Measurements from ENCODE around the gene NENF.

Gene NENF

DNA sequence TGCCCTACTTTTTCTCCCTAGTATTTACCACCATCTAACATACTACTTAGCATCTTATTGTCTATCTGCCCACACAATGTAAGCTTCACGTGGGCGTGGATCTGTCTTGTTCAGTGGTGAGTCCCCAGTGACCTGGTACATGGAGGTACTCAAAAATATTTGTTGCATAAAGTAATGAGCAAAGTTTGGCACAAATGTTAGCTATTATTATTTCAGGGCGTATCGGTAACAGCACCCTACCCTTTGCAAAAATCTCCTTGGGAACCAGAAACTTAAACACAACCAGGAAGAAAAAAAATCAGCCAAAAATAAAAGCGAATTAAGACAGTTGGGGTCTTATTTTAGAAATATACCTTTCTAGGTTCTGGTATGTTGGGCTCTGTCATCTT lies 454 bp upstream of the NENF start:
- no peak for DNase-seq

DNA sequence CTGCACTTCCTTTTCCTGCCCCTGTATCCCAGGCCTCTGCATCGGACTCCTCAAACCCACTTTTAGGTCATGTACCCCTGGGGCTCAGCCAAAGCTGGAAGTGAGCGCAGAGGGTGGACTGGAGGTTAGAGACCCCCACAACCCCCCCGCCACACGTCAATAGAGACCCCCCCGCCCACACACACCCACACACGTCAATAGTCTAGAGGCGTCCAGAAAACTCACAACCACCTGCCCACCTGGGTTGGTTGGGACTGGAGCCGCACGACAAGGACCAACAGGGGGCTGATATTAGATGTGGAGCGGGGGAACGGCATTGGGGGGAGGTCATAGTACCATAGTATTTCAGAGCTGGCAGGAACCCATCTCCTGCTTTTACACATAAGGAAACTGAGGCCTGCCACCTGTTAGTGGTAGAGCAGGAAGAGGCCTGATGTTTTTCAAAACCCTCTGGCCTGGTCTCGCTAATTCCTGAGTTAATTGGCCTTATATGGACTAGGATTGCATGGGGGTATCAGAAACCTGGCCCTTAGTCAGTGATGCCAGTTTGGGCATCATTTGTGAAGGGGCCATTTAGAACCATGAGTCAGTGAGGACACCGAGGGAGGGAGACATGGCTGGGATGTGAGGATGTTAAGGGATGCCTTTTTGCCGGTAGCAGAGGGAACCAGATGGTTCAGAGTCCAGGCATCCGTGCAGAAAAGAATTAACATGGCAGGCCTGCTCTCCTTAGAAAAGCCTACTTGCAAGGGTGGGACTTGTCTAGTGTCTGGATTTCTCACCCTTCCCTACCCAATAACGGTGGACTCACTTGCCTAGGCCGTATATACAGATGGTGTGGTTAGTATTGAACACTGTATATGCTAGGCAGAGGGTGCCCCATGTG lies 1.1 kb downstream of the NENF start:
- peak; percentile 17 for DNase-seq

DNA sequence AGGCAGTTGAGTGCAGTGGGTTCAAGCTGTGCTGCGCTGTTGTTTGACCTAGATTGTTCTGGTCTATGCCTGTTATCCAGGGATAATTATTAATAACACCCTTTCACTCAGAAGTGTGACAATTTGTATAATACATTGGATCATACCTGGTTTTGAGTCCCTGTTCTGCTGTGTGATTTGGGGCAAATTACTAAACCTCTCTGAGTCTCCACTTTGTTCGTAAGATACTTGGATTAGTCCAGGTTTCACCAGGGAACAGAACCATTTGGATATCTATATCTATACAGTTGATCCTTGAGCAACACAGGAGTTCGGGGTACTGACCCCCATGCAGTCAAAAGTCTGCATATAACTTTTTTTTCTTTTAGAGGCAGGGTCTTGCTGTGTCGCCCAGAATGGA lies 2.3 kb downstream of the NENF start:
- DNase-seq: no peak

DNA sequence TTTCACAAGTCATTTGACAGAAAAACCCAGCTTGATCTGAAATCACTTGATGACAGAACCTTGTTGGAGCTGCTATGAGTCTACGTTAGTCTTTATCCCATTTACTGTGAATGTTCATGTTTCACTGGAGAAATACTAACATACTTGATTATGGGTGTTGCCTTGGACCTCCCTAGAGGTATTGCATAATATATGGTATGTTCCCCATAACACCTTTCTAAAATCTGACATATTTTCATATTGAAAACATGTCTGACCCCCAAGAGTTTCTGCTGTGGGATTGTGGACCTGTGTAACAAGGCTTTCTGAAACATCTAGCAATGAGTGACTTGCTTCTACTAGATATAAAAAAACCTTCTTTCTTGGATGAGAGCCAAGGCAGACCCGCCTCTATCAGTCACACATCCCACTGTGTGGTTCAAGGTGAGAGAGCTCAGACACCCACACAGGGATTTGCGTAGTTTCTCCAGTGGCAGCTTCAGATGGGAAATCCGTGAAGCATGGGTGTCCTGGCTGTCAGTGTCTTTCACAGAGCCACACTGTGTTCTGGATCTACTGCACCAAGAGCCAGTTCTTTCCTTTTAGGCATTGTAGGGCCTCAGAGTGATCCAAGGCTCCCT lies 4.6 kb downstream of the NENF start:
- DNase-seq: no peak

DNA sequence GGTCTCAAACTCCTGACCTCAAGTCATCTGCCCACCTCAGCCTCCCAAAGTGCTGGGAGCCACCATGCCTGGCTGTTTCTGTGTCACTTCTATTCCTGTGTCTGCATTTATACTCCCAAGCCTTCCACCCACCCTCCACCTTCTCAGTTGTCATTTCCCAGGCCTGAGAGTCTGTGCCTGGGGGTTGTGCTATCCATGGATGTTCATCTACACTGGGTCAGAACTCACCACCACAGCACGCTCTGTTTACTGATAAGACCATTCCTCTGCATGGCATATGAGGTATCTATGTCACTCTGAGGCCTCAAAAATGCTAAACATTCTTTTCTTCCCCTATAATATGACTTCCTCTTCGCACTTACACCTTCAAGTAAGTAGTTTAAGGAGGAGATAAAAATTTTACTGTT lies 6.1 kb downstream of the NENF start:
- DNase-seq: no peak

DNA sequence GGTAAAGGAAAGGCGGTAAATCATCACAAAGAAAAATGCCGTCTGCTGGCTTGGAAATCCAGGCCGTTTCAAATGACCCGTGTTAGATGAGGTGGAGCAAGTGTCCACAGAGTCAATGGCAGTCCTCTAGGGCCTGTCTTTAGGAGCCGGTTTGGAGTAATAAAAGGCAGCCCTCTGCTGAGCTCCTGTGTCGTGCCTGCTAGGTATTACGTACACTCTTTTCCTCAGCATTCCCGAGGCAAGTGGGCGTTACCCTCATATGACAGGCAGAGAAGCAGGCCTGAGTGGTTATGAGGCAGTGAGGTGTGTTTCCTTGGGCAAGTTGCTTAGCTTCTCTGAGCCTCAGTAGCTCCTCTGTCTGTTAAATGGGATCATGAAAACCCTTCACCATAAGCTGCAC lies 7.7 kb downstream of the NENF start:
- DNase-seq: no peak

DNA sequence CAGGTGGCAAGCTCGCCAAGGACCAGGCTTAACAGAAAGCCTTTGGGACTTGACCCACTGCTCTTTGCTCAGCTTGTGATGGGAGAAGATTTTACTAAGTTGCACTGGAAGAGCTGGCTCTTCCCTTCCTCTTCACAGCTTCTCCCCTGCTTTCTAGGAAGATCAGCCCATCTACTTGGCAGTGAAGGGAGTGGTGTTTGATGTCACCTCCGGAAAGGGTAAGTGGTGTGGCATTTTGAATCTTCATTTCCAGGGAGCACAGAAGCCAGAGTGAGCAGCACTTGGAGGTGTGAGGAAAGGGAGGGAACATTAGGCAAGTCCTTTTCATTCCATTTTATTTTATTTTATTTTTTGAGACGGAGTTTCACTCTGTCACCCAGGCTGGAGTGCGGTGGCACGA lies 9.7 kb downstream of the NENF start:
- no peak for DNase-seq

DNA sequence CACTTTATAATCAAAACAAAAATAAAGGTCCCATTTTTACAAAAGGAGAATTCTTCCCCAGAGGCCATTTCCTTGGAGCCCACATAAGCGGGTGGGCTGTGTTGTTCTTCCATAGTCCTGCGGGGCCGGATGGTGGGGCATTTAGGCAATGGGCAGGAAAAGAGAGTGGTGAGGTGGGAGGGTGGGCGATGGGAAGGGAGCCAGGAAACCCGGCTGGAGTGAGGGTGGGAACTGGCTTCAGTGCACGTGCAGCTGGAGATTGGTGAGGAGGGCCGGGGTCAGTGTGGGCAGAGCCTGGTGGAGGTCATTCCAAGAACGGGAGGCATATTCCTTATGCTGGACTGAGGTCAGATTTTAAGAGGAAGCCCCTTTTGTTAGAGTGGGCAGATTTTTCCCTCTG lies 13.6 kb downstream of the NENF start:
- DNase-seq: no peak

DNA sequence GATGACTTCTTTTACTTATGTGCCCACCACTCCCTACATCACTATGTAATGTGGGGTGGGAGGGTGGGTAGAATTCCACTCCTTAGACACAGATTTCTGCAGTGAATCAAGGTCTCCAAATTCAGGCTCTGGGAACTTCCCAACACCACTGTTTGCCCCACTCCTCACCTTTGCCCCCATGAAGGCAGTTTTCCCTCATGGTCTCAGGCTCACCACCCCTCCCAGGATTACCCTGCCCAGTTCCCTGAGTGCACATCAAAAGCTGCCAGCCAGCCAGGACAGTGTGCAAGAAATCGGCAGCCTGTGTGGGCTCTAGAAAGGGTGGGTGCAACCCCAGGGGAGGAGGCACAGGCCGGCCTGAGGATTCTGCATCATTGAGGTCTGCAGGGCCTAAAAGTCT lies 14.8 kb downstream of the NENF start:
- no peak for DNase-seq

DNA sequence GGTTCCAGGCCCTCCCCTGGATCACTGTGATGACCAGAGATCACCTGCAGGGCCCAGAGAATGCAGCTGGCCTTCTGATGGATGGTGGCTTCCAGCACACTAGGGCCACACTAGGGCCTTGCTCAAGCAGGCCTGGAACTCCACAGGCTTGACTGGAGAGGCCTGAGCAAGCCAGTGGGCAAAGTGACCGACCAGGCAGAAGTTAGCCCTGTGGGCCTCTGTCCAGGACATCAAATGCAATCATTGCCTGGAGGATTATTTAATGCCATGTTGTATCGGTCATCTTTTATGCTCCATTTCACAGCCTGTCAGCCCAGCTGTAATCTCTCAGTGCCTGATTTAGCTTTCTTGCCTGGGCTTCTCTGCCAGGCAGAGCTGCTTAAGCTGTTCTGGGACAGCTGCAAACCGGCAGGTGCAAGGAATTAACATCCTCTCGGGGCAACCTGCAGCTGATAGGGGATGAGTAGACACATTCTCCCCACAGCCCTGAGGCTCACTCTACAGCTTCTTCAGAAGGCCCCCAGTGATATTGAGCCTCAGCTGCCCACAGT lies 17.7 kb downstream of the NENF start:
- DNase-seq: no peak

DNA sequence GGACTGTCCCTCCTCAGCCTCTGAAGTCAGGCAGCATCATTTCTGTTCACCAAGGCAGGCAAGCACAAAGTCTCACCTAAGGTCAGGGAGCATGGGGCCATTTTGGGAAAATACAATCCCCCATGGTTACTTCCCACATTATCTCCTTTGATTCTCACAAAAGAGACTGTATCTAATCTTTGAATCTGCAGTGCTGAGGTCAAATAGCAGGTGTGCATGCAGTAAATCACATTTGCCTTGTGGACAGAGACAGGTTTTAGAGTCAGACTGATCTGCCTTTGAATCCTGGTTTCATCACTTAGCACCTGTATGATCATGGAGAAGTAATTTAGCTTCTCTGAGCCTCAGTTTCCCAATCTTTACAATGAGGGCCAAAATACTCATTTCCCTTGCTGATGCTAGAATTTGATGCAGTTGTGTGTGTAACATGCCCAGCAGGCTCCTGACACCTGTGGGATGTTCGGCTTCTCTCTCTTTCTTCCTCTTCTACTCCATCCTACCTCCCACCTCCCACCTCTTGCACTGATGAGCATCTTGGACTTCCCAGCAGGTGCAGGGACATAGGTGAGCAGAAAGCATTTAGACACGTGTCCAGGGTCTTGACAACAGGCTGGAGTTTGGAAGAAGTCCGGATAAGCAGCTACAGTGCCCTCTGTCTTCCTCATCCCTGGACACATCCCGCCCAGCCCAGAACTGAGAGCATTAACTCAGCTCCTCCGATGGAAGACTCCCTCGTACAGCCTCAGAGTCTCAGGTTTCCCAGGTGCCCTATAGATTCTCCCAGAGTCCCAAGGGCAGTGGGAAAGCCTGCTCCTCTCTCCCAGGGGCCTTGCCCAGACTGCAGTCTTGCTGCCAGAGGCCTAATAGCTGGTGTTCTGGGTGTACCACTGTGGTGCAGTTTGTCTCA lies 18.9 kb downstream of the NENF start:
- DNase-seq: no peak

DNA sequence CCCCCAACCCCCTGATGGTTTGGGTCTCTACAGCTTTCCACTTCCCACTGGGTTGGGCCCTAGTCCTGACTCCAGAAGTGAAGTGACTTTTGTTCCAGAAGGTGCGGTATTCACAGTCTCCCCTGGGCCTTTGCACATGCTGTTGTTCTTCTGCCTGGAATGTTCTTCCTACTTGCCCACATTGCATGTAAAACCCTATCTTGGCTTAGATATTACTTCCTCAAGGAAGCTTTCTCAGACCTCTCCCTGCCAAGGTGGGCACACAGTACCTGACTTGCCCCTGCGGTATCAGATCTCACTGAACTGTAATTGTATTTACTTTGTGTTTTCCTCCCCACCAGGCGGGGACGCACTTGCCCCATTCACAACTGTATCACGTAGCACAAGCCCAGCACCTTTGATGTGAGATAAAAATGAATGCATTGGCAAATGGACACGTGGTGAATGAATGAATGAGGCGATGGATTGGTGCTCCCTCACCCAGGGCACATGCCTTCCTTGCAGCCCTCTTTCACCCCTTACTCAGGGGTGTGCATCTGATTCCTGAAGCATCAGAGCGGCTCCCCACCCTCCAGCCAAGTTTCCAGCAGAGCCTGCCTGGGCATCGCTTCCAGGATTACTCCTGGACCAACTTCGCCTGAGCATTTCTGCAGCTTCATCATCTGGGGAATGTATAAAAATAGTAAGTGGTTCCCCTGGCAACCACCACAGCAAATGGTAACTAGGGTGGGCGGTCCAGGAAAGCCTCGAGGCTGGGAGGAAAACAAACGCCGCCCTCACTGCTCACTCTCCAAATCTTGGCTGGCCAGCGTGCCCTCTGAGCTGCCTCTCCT lies 19.8 kb downstream of the NENF start:
- DNase-seq: no peak

DNA sequence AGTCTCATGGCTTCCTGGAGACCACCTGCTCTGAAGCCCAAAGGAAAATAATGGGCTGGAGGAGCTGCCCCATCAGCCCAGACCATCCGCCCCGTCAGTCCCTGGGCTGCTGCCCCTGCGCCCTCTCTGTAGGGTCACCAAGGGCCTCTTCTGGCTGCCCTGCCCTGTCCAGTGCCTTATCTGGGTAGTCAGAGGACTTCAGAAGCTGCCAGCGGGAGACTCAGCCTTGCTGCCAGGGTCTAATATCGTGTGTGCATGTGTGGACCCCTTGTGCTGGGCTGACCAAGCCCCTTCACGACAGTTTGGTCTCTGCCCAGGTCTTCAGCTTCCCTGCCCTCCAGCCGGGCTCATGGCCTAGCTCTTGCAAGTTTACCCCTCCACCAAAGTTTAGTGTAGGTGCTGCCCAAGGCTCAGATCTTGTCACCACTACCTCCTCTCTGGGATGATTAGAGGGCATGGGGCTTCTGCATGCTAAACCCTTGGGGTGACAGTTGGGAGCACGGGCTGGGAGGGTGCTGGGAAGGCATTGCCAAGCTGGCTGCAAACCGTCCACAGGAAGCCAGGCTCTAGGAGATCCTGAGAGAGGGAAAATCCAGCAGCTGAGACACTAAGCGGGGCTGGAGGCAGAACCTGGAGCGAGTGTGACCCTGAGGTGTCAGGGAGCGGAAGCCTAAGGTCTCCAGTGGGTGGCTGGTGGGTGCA lies 20.6 kb downstream of the NENF start:
- DNase-seq: no peak

DNA sequence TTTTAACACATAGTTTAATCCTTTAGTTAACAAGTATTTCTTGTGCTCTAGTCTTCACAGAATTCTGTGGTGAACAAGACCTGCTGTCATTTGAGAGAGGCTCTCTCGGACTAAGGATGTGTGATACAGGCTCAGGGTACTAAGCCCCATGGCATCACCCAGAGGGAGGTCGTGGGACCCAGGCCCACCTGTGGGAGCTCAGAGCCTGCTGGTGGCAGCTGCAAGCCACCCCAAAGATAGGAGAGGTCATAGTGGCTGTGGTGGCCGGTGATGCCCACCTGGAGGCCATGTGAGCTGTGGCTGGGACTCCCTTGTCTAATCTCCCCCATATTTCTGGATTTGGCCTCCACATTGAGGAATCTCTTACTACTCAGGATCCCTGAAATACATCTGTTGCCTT lies 22.0 kb downstream of the NENF start:
- DNase-seq: no peak

DNA sequence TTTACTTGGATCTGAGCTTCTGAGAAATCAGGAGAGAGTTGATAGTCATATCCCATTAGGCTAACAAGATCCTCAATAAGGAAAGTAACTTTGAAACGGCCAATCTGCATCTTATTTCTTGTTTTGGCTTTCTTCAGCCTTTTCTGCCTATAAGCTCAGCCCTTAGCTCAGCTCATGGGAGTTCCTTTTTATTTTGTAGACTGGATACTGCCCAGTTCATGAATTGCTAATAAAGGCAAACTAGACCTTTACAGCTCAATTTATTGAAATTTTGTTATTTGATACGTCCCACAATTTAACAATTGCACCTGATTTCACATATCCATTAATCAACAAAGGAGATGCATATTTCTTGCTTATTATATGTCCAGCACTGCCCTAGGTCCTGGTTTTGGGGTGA lies 22.7 kb downstream of the NENF start:
- DNase-seq: no peak

DNA sequence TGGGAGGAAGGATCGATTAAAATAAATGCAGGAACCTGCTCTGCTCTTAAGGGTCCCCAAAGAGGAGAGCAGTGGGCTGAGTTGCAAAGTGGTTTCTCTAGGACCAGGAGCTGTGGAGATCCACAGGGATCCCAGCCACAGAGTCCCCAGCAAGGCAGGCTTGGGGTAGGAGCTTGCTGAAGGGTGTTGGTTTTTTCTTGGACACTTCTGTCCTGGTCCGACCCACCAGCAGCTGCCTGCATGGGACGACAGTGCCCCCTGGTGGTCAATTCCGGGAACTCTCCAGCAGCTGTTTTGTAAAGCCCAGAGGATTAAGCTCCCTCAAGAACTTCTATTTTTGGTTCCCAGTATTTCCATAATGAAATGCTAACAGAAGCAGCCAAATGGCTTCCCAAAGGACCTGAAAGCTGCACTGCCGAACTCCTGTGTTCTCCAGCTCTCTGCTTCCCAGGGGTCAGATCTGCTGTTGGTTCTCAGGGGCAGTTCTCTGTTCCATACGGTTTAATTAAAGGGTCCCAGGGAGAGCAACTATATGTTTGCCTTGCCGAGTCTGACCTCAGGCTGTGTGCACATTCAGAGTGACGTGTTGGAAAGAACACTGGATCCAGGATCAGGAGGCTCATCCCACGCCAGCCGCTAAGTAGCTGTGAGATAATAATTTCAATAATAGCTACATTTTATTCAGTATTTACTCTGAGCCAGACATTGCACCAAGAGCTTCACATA lies 23.2 kb downstream of the NENF start:
- peak; percentile 65 for DNase-seq

DNA sequence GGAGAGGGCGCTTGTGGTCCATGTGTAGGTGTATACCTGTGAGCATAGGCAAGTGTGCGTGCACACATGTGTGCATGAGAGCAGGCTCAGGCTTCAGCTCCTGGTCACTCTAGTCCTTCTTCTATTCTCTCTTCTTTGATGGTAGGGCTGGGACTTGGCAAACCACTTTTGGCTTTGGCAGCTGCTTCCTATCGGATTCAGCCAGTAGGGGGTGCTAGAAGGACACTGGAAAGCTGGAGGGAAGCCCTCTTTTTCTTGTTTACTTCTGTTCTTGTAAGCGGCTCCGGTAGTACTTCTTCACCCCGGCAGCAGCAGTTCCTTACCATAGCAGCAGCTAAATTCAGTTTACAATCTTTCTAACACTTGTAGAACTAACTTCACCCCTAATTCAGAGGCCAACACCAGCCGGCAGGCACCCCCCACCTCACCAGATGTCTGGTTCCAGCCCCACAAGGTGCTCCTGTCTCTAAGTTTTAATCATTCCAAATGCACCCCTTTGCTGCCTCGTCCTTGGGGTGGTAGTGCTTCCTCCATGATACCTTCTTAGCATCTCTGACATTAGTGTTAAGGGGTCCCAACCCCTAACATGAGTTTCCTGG lies 25.1 kb downstream of the NENF start:
- DNase-seq: peak; percentile 14

DNA sequence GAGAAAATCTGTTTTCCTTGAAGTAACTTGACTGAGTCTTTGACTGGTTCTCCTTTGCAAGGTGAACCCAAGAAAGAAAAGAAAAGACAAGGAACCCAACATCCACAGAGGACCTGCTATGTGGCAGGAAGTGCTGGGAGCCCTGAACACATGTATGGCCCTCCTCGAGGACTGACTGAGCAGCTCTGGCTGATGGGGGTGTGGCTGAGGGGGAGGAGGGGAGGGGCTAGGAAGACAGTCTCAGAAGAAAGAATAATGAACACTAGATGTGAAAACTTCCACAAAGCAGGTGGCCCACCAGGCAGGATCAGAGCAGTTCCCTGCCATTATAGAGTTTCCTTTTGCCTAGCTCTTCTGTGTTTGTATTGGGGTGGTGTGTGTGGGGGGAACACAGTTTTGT lies 26.1 kb downstream of the NENF start:
- DNase-seq: no peak

DNA sequence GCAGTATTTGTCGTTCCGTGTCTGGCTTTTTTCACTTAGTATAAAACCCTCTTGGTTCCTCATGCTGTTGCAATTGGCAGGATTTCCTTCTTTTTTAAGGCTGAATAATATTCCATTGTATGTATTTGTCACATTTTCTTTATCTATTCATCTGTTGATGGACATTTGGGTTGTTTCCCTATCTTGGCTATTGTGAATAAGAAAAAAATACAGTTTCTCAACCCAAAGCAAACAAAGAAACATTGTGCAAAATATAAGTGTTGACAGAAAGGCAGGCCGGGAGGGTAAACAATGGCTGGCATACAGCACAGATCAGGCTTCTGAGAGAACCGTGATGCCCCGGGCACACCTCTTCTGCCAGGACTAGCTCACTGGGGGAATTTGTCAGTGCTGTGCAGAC lies 26.9 kb downstream of the NENF start:
- DNase-seq: no peak

DNA sequence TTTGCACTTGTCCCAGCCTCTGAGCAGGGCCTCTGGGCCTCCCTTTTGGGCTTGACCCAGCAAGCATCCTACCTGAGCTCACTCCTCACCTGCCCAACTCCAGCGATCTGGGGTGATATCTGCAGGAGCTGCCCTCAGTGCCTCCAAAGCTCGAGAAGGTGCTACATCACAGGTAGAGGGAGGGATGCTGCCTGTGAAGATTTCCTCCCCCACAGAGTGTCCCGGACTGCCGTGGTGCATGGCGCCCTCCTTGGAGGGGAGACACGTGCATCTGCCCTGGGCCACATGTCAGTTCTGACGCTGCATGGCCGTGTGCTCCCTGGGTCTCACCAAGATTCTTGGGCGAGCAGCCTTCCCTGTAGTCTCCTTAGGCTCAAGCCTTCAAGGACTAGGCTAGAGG lies 27.7 kb downstream of the NENF start:
- no peak for DNase-seq
